OCI-M2 (cell line): ENCODE data around the gene KCTD4.
"Not testable (repeated sequence)": the region's sequence is repeated elsewhere in the genome, so short reads cannot be mapped to it uniquely, and the experiment has no call there.

Source experiments
- DNase-seq: peaks from one replicate; lab custom pipeline; 2025; ENCODE audit not compliant: unreplicated experiment; lab: John Stamatoyannopoulos, UW

KCTD4 gene

DNA sequence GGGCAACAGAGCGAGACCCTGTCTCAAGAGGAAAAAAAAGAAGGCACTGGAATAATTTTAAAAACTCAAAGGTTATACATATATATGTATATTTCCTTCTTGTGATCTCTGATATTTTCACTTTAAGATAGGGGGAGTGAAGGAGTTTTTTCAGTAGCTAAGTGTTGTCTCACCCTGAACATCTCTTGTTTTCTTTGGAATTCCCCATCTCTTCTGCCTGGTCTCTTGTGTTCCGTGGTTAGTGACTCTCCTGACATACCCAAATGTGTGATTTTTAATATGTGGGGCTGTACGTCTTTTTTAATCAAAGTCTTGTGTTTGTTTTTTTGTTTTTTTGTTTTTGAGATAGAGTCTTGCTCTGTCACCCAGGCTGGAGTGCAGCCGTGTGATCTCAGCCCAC lies 15.3 kb upstream of the KCTD4 start:
- no peak for DNase-seq

DNA sequence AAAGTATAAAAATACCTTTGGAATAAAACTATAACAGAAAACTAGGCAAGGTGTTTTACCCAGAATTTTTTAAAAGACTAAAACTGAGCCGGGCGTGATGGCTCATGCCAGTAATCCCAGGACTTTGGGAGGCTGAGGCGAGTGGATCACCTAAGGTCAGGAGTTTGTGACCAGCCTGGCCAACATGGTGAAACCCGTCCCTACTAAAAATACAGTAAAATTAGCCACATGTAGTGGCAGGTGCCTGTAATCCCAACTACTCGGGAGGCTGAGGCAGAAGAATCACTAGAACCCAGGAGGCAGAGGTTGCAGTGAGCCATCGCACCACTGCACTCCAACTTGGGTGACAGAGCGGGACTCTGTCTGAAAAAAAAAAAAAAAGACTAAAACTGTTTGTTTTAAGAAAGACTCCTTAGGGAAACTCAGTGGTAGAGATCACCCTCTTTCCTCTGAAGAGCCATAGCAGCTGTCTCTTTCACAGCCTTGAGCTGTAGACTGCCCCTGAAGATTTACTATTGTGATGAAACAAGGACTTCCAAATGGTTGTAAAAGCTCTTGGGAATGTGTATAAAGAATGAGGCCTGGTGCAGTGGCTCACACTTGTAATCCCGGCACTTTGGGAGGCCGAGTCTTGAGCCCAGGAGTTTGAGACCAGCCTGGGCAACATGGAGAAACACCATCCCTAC lies 14.7 kb upstream of the KCTD4 start:
- no peak for DNase-seq

DNA sequence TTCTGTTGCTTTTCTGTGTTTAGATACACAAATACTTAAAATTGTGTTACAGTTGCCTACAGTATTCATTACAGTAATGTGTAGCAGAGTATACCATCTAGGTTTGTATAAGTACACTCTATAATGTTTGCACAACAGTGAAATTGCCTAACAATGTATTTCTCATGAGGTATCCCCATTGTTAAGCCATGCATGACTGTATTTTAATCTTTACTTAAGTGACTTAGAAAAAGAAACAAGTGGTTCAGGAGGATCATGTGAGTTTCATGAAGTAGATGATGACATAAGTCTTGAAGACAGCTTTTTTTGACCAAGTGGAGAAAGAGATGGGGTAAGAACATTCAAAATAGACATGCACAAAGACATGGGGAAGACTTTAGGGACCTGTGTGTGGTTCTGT lies 8.4 kb upstream of the KCTD4 start:
- DNase-seq: no peak

DNA sequence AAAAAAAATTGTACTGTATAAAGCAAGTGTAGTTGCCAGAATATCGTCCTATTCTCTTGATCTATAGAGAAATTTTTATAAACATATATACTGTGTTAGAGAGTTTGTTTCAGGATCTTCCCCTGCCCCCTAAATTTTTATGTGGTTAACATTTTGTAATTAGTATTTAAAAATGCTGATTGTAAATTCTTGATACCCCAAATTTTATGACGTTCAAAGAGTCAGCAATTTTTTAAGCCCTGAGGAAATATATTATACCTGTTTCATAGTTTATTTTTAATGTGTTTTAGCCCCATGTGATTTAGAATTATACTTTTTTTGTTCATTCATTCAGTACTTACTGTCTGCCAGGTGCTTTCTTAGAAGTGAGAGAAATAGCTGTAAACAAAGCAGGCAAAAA lies 7.3 kb upstream of the KCTD4 start:
- DNase-seq: no peak

DNA sequence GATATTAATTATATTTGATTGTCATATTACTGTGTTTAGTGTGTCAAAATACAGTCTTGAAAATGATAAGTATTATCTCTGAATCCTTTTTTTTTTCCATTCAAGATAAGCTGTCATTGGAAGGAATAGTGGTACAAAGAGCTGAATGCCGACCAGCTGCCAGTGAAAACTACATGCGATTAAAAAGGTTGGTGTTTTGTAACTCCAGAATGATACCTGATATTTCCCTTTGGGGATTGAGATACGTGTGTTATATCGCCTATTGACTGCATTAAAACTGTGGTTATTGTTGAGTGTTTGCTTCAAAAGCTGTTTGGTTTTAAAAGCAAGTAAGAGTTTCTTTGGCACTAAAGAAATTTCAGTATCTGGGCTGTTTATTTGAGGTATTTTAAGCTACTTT lies 6.5 kb upstream of the KCTD4 start:
- DNase-seq: no peak

DNA sequence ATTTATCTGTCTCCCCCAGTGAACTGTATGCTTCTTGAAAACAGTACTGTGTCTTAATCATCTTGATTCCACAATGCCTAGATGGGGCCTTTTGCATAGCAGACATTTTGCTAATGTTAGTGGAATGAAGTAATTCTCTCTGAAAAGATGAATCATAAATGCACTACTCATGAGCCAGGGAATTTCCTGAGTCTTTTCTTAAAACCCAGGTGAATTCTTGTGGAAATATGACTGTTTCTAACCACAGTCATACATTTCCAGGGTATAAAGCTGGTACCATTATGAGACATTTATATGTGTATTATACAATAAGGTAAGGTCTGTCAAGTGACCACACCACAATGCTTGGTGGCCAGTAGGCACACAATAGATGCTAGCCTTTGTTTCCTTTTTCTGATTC lies 5.5 kb upstream of the KCTD4 start:
- no peak for DNase-seq

DNA sequence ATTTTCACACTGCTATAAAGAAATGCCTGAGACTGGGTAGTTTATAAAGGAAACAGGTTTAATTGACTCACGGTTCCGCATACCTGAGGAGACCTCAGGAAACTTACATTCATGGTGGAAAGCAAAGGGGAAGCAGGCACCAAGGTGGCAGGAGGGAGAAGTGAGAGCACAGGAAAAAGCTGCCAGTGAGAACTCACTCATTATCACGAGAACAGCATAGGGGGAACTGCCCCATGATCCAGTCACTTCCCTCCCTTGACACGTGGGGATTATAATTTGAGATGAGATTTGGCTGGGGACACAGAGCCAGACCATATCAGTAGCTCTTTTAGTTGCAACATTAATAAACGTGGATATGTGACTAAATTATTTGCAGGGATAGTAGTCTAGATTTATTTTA lies 4.3 kb upstream of the KCTD4 start:
- DNase-seq: no peak

DNA sequence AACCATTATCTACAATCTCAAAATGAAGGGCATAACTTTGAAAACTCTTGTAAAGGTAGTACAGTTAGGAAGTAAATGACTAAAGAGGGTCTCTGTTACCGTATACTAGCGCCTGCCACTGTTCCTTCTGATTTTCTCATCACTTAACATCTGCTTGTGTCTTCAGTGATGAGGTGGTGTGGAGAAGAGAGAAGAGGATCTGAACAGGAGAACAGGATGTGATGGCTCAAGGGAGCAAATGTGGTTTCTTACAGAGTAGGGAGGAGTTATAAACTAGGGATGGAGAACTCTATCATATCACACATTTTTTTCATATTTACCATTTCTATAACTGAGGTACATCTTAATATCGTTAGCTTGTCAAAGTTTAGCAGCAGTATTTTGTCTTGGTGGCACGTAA lies 1.1 kb downstream of the KCTD4 start:
- no peak for DNase-seq

- no peak for DNase-seq
Observed at GRCh38 chr13:45198924-45199323, 1.9 kb downstream of the KCTD4 start.

- DNase-seq: no peak
Observed at GRCh38 chr13:45198041-45198440, 2.8 kb downstream of the KCTD4 start.

DNA sequence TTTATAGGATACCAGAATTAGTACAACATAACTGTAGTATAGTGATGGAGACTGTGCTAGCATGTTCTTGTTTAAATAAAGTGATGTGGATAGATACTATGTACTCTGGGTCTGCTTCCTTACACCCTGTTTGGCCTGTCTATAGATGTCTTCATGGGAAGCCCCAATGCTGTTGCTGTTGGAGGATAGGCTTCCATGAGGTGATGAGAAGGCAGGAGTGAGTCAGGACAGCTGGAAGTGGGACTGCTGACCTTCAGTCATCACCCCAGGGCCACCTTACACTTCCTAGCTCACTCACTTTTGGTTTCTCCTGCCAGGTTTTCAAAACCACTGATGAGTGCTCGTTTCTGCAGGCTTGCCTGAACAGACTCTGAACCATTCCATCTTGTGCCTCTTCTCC lies 4.2 kb downstream of the KCTD4 start:
- no peak for DNase-seq

DNA sequence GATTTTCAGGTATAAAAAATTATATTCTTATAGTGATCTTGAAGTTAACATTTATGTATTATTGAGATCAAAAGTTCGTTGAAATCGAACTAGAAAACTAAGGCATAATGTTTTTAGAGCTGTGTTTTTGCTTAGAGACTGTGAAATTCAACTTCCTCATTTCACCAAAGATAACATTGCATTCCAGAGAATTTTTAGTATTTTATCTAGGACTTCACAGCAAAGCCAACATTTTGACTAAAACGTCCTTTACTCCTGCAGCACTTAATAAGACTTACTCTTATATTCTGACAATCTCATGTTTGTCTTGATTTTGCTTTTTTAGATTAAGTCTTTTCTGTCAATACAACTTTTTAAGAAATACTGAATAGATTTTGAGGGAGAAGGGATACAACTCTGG lies 4.7 kb downstream of the KCTD4 start:
- no peak for DNase-seq

DNA sequence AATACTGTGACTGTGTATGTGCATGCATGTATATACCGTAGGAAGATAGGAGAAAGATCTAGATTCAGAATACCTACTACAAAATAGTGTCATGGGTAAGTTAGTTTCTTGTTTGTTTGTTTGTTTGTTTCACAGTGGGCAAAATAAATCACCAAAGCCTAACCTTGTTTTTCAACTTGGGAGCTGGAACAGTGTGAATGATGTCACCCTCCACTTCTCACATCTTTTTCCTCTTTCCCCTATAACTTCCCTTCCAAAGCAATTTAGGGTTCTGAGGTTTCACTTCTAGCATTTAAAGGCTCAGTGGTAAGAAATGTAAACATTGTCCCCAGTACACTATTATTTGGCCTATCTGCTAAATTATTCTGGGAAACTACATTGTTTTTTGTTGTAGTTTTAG lies 5.4 kb downstream of the KCTD4 start:
- DNase-seq: no peak

DNA sequence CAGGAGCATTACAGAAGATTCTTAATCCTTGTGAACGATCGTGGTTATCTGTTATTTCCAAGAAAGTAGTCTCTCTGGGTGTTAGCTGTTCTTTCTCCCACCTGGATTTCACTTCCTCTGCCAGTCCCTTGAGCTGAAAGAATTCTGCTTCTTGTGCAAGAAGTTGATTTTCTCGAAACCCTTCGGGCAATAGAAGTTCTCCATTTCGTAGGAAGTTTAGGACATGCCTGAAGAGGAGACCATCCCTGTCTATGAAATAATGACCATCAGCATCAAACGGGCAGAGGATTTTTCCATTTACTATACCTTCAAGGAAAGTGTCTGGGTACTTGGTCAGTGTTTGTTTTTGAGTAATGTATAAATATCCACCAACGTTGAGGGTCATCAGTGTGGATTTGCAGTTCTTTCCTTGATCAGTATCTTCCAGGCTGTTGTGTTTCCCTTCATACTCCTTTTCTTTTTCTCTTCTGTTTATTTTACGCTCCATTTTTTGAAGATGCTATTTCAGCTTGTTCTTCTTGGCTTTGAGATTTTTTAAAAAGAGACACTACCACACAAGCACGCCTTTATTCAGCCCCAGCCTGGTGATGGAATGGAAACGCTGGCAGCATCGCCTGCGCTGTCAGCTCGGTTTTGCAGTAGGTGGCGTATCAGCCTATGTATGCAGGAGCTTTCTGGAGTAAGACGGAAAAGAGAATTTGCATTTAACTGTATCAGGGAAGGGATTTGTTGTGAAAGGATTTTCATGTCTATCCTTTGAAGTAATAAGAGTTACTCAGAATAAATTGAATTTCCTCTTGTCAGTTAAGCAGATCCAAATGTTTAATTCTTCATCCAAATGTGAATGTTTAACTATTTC lies 6.5 kb downstream of the KCTD4 start:
- DNase-seq: no peak

- no peak for DNase-seq
Observed at GRCh38 chr13:45191874-45192273, 9.0 kb downstream of the KCTD4 start.

- not testable (repeated sequence) for DNase-seq
Observed at GRCh38 chr13:45189511-45189910, 11.3 kb downstream of the KCTD4 start.

DNA sequence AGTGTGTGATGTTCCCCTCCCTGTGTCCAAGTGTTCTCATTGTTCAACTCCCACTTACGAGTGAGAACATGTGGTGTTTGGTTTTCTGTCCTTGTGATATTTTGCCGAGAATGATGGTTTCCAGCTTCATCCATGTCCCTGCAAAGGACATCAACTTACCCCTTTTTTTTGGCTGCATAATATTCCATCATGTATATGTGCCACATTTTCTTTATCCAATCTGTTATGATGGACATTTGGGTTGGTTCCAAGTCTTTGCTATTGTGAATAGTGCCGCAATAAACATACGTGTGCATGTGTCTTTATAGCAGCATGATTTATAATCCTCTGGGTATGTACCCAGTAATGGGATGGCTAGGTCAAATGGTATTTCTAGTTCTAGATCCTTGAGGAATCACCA lies 11.8 kb downstream of the KCTD4 start:
- not testable (repeated sequence) for DNase-seq

DNA sequence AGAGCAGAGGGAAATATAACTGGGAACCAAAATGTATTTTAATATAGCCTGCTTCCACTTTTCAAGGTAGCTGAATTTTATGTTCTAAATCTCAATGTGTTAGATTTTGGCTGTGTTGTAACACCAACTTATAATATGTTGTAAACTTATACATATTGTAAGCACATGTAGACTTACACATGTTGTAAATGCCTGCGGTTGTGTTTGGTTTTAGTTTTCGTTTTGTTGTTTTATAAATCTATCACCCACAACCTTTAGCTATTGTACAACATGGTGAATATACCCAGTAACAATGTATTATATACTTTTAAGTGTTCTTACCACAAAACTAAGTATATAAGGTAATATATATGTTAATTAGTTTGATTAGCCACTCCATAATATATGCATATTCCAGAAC lies 15.6 kb downstream of the KCTD4 start:
- DNase-seq: no peak

DNA sequence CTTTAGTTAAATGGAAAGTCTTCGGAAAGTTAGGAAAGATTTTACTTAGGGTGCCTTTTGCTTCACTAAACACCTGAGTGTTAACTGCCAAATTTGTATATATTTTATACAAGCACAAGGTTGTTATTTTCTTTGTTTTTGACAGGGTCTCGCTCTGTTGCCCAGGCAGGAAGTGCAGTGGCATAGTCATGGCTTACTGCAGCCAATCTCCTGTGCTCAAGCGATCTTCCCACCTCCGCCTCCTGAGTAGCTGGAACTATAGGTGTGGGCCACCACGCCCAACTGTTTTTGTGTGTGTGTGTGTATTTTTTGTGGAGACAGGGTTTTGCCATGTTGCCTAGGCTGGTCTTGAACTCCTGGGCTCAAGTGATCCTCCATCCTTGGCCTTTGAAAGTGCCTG lies 16.2 kb downstream of the KCTD4 start:
- DNase-seq: no peak

GRCh38 chr13:45180713-45181601 lies 19.9 kb downstream of the KCTD4 start:
- no peak for DNase-seq

DNA sequence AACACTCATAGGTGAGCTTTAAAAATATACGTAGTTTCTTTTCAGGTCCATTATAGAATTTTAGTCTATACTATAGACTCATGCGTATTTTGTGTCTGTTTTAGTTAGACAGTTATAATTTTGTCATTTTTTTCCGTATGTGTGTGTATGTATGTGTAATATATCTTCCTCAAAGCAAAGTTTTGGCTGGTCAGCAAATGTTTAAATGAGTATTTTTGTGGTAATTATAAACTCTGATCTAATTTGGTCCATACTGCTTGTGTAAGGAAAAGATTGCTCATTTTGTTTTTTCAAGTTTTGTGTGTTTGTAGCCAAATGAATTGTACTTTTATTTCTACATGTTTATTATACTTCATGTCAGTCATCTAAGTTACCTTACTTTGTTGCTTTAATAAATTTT lies 20.5 kb downstream of the KCTD4 start:
- no peak for DNase-seq

DNA sequence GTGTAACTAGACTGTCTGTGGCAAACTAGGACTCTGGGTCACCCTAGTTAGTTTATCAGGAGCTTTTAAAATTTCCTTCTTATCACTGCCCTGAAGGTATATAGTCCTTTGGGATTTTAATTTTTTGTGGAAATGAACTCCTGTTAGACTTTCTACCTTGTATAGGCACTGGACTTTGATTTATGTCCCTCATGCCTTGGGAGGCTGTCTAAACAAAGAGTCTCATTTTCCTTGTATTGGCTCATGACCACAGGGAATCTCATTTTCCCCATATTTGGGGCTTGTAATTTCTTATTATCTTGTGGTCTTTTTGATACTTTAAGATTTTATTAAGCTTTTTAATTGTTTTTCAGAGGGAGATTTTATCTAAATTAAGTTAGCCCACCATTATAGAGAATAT lies 21.4 kb downstream of the KCTD4 start:
- DNase-seq: no peak
